NCI-H345 treated with DMSO at 0.1 percent for 48 hours (cell line): ENCODE results near the gene LMX1A.
A peak's percentile ranks its signal among the peaks of the same experiment; 100 is the strongest.

Experiments used
- DNase-seq: peaks from one replicate; lab custom pipeline; 2025; ENCODE audit not compliant: unreplicated experiment; lab: John Stamatoyannopoulos, UW

Gene LMX1A

GRCh38 chr1:165325460-165326203, 30.9 kb downstream of the LMX1A start:
- no peak for DNase-seq

- DNase-seq = no peak
Measured at GRCh38 chr1:165324050-165324449, 32.5 kb downstream of the LMX1A start.

- DNase-seq = no peak
Measured at GRCh38 chr1:165317612-165318011, 38.9 kb downstream of the LMX1A start.

GRCh38 chr1:165316153-165316772, 40.3 kb downstream of the LMX1A start:
- DNase-seq = no peak

GRCh38 chr1:165315481-165315880, 41.0 kb downstream of the LMX1A start:
- DNase-seq = no peak

- no peak for DNase-seq
Measured at GRCh38 chr1:165313903-165314302, 42.6 kb downstream of the LMX1A start.

- no peak for DNase-seq
Measured at GRCh38 chr1:165312591-165312990, 43.9 kb downstream of the LMX1A start.

- no peak for DNase-seq
Measured at GRCh38 chr1:165306543-165307434, 49.7 kb downstream of the LMX1A start.

- no peak for DNase-seq
Measured at GRCh38 chr1:165303386-165303785, 53.1 kb downstream of the LMX1A start.

- no peak for DNase-seq
Measured at GRCh38 chr1:165300400-165300903, 56.1 kb downstream of the LMX1A start.

- DNase-seq = no peak
Measured at GRCh38 chr1:165298203-165298820, 58.2 kb downstream of the LMX1A start.

GRCh38 chr1:165296205-165296604, 60.3 kb downstream of the LMX1A start:
- DNase-seq = no peak

GRCh38 chr1:165290148-165290547, 66.4 kb downstream of the LMX1A start:
- no peak for DNase-seq

- DNase-seq = no peak
Measured at GRCh38 chr1:165289556-165289955, 67.0 kb downstream of the LMX1A start.

GRCh38 chr1:165288350-165289120, 68.0 kb downstream of the LMX1A start:
- peak; percentile 60 for DNase-seq

- DNase-seq = no peak
Measured at GRCh38 chr1:165287781-165288180, 68.7 kb downstream of the LMX1A start.

GRCh38 chr1:165287329-165287728, 69.2 kb downstream of the LMX1A start:
- DNase-seq = no peak

- DNase-seq = no peak
Measured at GRCh38 chr1:165284454-165284853, 72.1 kb downstream of the LMX1A start.

GRCh38 chr1:165281207-165281901, 75.2 kb downstream of the LMX1A start:
- no peak for DNase-seq

- no peak for DNase-seq
Measured at GRCh38 chr1:165279882-165280281, 76.6 kb downstream of the LMX1A start.
